Parathyroid adenoma (tissue), 2 donors: ENCODE results near the gene SHFL.

Experiments
- H2AFZ ChIP-seq: fragments of 300-600 bp; sonication (generic); one replicate; pipeline ENCODE4 v1.7.0; 2017; ENCODE audit warnings: antibody characterized with exemption, mild to moderate bottlenecking
- H3K27ac ChIP-seq: fragments of 300-600 bp; sonication (generic); one replicate; pipeline ENCODE4 v1.7.0; 2017
- H3K27me3 ChIP-seq: fragments of 300-600 bp; sonication (generic); one replicate; pipeline ENCODE4 v1.7.0; 2017; ENCODE audit warnings: low read length; ENCODE audit not compliant: control insufficient read depth, insufficient read depth
- H3K36me3 ChIP-seq: fragments of 300-600 bp; sonication (generic); one replicate; pipeline ENCODE4 v1.7.0; 2017; ENCODE audit warnings: low read length; ENCODE audit not compliant: control insufficient read depth, insufficient read depth
- H3K4me1 ChIP-seq: fragments of 300-600 bp; sonication (generic); one replicate; pipeline ENCODE4 v1.7.0; 2017; ENCODE audit warnings: control low read depth
- H3K4me2 ChIP-seq: fragments of 300-600 bp; sonication (generic); one replicate; pipeline ENCODE4 v1.7.0; 2017; ENCODE audit warnings: low read length
- H3K4me3 ChIP-seq: fragments of 300-600 bp; sonication (generic); one replicate; pipeline ENCODE4 v1.7.0; 2017; ENCODE audit warnings: low read depth, low read length
- H3K79me2 ChIP-seq: fragments of 300-600 bp; sonication (generic); one replicate; pipeline ENCODE4 v1.7.0; 2017; ENCODE audit warnings: control low read depth
- H3K9ac ChIP-seq: fragments of 300-600 bp; sonication (generic); one replicate; pipeline ENCODE4 v1.7.0; 2017; ENCODE audit warnings: mild to moderate bottlenecking
- H3K9me3 ChIP-seq: fragments of 300-600 bp; sonication (generic); one replicate; pipeline ENCODE4 v1.7.0; 2017; ENCODE audit warnings: low read length; ENCODE audit not compliant: control insufficient read depth
- TF ChIP-seq, protein P1 (sequence below): fragments of 300-600 bp; sonication (generic); IDR thresholded peaks from one replicate; pipeline ENCODE4 v1.7.0; 2017; ENCODE audit warnings: antibody characterized with exemption, mild to moderate bottlenecking
- donor health status: primary hyperparathyroidism.

The SHFL gene

DNA sequence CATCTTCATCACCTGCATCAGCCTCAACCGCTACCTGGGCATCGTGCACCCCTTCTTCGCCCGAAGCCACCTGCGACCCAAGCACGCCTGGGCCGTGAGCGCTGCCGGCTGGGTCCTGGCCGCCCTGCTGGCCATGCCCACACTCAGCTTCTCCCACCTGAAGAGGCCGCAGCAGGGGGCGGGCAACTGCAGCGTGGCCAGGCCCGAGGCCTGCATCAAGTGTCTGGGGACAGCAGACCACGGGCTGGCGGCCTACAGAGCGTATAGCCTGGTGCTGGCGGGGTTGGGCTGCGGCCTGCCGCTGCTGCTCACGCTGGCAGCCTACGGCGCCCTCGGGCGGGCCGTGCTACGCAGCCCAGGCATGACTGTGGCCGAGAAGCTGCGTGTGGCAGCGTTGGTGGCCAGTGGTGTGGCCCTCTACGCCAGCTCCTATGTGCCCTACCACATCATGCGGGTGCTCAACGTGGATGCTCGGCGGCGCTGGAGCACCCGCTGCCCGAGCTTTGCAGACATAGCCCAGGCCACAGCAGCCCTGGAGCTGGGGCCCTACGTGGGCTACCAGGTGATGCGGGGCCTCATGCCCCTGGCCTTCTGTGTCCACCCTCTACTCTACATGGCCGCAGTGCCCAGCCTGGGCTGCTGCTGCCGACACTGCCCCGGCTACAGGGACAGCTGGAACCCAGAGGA, 28.0 kb downstream of the SHFL start:
- TF ChIP-seq, protein P1, sequence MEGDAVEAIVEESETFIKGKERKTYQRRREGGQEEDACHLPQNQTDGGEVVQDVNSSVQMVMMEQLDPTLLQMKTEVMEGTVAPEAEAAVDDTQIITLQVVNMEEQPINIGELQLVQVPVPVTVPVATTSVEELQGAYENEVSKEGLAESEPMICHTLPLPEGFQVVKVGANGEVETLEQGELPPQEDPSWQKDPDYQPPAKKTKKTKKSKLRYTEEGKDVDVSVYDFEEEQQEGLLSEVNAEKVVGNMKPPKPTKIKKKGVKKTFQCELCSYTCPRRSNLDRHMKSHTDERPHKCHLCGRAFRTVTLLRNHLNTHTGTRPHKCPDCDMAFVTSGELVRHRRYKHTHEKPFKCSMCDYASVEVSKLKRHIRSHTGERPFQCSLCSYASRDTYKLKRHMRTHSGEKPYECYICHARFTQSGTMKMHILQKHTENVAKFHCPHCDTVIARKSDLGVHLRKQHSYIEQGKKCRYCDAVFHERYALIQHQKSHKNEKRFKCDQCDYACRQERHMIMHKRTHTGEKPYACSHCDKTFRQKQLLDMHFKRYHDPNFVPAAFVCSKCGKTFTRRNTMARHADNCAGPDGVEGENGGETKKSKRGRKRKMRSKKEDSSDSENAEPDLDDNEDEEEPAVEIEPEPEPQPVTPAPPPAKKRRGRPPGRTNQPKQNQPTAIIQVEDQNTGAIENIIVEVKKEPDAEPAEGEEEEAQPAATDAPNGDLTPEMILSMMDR: no peak
- Histone ChIP-seq H2AFZ (no peak overlapping the region), H3K4me2 (no peak overlapping the region), H3K4me3 (no peak overlapping the region), H3K27me3 (no peaks in the 10 kb centered on the region), H3K27ac (no peak overlapping the region), H3K9me3 (no peaks in the 10 kb centered on the region), H3K79me2 (peaks cover under 1% of the 10 kb centered on the region), H3K9ac (no peak overlapping the region), H3K36me3 (no peaks in the 10 kb centered on the region), H3K4me1 (no peaks in the 10 kb centered on the region)

DNA sequence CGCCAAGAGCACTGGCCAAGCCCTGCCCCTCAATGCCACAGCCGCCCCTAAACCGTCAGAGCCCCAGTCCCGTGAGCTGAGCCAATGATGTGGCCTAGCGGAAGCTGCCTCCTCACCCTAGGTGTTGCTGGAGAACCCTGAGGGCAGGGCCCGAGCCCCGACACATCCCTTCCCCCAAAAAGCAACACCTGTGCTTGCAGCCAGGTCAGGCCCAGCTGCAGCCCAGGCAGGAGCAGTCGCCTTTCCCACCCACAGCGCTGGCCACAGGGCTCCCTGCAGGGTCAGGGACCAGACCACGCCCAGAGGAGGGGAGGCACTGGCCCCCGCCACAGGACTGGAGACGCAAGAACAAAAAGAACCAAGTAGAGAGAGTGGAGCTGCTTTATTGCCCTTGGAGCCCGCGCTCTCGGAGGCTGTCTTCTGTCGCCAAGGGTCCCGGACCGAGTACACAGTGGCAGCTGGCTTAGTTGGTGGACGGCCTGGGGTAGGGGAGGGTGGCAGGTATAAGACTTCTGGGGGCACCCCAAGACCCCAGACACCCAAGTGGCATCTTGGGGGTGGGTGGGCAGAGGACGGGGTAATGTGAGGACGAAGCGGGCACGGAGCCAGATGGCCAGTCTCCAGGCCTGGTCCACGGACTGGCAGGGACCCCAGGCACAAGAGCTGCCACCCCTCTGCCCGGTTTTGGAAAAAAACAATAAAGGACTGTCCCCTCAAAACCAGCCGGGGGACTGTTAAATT, 28.7 kb downstream of the SHFL start:
- H3K79me2 ChIP-seq: peaks cover 3% of the 10 kb centered on the region
- H3K4me3 ChIP-seq: no peak overlapping the region
- H3K4me2 ChIP-seq: no peak overlapping the region
- no peaks in the 10 kb centered on the region for H3K36me3 ChIP-seq
- TF ChIP-seq, protein P1: no peak
- H3K27me3 ChIP-seq: no peaks in the 10 kb centered on the region
- no peak overlapping the region for H3K9ac ChIP-seq
- no peaks in the 10 kb centered on the region for H3K4me1 ChIP-seq
- no peak overlapping the region for H2AFZ ChIP-seq
- no peaks in the 10 kb centered on the region for H3K9me3 ChIP-seq
- H3K27ac ChIP-seq: no peak overlapping the region

DNA sequence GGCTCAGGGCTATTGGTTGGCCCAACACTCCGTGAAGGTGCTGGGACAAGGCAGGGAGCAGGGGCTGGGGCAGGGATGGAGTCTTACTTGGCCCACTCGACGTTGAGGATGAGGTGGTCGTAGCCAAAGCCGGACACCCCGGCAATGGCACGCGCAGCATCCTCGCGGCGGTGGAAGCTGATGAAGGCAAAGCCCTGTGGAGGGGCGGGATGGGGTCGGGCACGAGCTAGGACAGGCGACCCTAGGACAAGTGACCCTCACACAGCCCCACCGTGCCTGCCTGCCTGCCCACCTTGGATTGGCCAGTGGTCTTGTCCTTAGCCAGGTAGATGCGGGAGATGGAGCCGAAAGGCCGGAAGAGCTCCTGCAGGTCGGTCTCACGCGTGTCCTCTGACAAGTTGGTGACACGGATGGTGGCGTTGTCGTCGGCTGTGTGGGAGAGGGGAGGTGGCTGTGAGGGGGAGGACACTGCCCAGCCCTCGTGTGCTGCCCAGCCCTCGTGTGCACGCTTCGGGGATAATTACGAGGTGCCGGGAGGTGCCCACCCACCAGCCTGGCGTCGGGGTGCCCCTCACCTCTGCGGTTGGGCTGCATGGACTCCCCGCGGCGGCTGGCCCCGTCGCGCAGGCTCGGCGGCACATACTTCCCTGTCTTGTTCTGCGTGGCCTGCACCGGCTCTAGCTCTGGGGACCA, 29.4 kb downstream of the SHFL start:
- no peak overlapping the region for H3K27ac ChIP-seq
- H3K4me1 ChIP-seq: no peaks in the 10 kb centered on the region
- H3K79me2 ChIP-seq: peaks cover 3% of the 10 kb centered on the region
- H3K4me3 ChIP-seq: no peak overlapping the region
- no peak overlapping the region for H3K9ac ChIP-seq
- no peak overlapping the region for H3K4me2 ChIP-seq
- H3K36me3 ChIP-seq: no peaks in the 10 kb centered on the region
- H2AFZ ChIP-seq: no peak overlapping the region
- TF ChIP-seq, protein P1: no peak
- H3K27me3 ChIP-seq: no peaks in the 10 kb centered on the region
- no peaks in the 10 kb centered on the region for H3K9me3 ChIP-seq

DNA sequence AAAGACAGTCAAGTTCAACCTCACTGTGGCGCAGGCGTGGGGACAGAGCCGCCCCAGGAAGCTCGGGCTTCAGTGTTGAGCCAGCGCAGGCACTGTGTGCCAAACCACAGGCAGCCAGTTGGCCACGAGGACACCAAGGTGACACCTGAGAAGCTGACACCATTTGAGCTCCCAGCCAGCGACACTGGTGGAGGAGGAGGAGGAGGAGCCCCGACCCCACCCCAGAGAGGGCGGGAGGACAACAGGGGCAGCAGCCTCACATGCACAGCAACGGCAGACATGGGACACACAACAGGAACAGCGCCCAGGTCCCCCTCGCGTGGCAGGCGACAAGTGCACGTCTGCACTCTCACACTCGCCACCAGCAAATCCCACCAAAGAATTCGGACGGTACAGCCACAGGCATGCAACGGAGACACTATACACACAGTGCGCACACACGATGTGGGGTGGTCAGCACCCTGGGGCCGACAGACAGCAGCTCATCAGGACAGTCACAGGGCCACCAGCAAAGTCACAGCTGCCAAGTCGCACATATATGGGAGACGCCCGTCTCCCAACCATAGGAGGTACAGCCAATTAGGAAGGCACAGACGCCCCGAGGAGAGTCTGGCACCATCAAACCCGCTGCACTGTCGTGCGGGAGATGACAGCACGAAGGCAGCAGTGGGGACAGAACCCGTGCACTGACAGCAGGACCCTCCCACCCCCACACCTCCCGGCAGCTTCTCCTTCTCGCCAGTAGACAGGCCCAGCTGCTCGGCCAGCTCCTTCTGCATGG, 30.2 kb downstream of the SHFL start:
- Histone ChIP-seq H3K79me2 (peaks cover 3% of the 10 kb centered on the region), H3K9ac (no peak overlapping the region), H3K9me3 (no peaks in the 10 kb centered on the region), H3K4me3 (no peak overlapping the region), H3K4me1 (no peaks in the 10 kb centered on the region), H3K27me3 (no peaks in the 10 kb centered on the region), H3K36me3 (no peaks in the 10 kb centered on the region), H3K27ac (no peak overlapping the region), H2AFZ (no peak overlapping the region), H3K4me2 (no peak overlapping the region)
- TF ChIP-seq, protein P1: no peak
